T-helper 1 cell treated with Interleukin-12 subunit alpha and Interleukin-12 subunit beta and Interleukin-4 antibody, amounts not matched to agents 30 μg/mL and 1 μg/mL, for 36 hours (primary cell): Measurements from ENCODE around the gene ATP9A.

ENCODE experiments used
- H3K27ac Mint-ChIP-seq: one replicate; pipeline ENCODE4 v1.8.0; 2021; ENCODE audit warnings: mild to moderate bottlenecking, mixed read lengths
- H3K27me3 Mint-ChIP-seq: one replicate; pipeline ENCODE4 v1.8.0; 2021; ENCODE audit warnings: low read depth, mixed read lengths
- H3K36me3 Mint-ChIP-seq: one replicate; pipeline ENCODE4 v1.8.0; 2021; ENCODE audit warnings: low read depth, mixed read lengths
- H3K4me1 Mint-ChIP-seq: one replicate; pipeline ENCODE4 v1.8.0; 2021; ENCODE audit warnings: low read depth, mixed read lengths
- H3K4me3 Mint-ChIP-seq: one replicate; pipeline ENCODE4 v1.8.0; 2021; ENCODE audit warnings: mild to moderate bottlenecking, moderate library complexity, mixed read lengths
- H3K9me3 Mint-ChIP-seq: one replicate; pipeline ENCODE4 v1.8.0; 2021; ENCODE audit warnings: mixed read lengths

Gene ATP9A

DNA sequence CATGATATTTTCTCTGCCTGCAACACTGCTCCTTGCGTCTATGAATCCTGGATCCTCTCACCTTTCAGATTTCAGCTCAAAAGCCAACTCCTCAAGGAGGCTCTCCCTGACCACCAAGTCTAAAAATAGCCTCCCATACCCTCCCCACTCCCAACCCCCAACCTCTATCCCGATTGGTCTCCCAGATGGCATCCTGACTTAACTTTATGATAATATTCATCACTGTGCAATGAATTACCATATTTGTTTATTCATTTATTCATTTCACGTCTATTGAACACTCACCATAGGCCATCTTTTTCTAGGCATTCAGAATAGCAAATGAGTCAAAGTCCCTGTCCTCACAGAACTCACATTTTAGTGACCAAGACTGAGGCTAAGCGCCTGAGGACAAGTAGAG lies 183.0 kb downstream of the ATP9A start:
- Mint-ChIP-seq H3K4me1 (peaks cover 7% of the 10 kb centered on the region), H3K4me3 (no peak overlapping the region), H3K9me3 (peaks cover 3% of the 10 kb centered on the region), H3K36me3 (no peaks in the 10 kb centered on the region), H3K27ac (no peak overlapping the region), H3K27me3 (no peaks in the 10 kb centered on the region)

- Mint-ChIP-seq H3K4me3 (no peak overlapping the region), H3K9me3 (peaks cover 3% of the 10 kb centered on the region), H3K27me3 (no peaks in the 10 kb centered on the region), H3K36me3 (no peaks in the 10 kb centered on the region), H3K4me1 (peaks cover 7% of the 10 kb centered on the region), H3K27ac (no peak overlapping the region)
Measured at GRCh38 chr20:51584737-51585136, 183.5 kb downstream of the ATP9A start.

DNA sequence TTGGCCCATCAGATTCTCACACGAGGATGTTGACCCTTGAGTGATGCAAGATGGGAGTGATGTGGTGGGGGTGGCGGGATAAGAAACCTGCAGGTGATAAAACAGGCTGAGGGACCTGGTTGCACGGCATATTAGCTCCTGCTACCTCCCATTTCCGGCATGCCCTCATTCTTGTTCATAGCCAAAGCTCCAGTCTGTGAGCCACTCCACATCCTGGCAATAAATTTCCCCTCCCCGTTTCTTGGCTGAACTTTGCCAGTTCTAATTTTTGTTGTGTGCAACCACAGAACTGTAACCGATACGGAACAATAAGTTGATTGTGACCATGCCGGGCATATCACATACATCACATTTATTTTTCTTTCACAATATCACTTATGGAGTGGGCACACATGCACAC lies 184.1 kb downstream of the ATP9A start:
- no peak overlapping the region for H3K4me3 Mint-ChIP-seq
- H3K9me3 Mint-ChIP-seq = peaks cover 3% of the 10 kb centered on the region
- peaks cover 7% of the 10 kb centered on the region for H3K4me1 Mint-ChIP-seq
- H3K27me3 Mint-ChIP-seq = no peaks in the 10 kb centered on the region
- H3K27ac Mint-ChIP-seq = no peak overlapping the region
- no peaks in the 10 kb centered on the region for H3K36me3 Mint-ChIP-seq

DNA sequence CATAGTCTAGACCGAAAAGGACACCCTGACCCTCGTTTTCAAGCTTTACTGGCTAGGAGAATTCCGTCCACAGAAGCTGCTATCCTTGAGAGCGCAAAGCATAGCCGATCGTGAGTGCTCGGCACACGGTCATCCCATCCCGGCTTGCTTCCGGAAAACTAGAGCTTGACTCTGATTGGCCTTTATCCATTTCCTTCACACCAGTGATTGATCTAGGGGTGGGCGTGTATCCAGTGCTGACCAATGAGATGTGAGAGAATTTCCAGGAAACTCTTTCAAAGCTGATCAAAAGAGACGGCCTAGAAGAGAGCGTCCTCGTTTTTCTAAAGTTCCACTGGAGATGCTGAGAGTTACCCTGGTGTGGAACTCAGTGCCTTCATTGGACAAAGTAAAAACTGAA lies 184.7 kb downstream of the ATP9A start:
- Mint-ChIP-seq H3K27me3 (no peaks in the 10 kb centered on the region), H3K4me3 (no peak overlapping the region), H3K9me3 (peaks cover 3% of the 10 kb centered on the region), H3K36me3 (no peaks in the 10 kb centered on the region), H3K27ac (no peak overlapping the region), H3K4me1 (peaks cover 7% of the 10 kb centered on the region)

- Mint-ChIP-seq H3K9me3 (peaks cover 3% of the 10 kb centered on the region), H3K27me3 (no peaks in the 10 kb centered on the region), H3K36me3 (no peaks in the 10 kb centered on the region), H3K27ac (no peak overlapping the region), H3K4me3 (no peak overlapping the region), H3K4me1 (peaks cover 7% of the 10 kb centered on the region)
Measured at GRCh38 chr20:51583073-51583472, 185.1 kb downstream of the ATP9A start.

GRCh38 chr20:51581571-51581970 lies 186.6 kb downstream of the ATP9A start:
- no peaks in the 10 kb centered on the region for H3K27me3 Mint-ChIP-seq
- H3K4me3 Mint-ChIP-seq = no peak overlapping the region
- H3K27ac Mint-ChIP-seq = no peak overlapping the region
- no peaks in the 10 kb centered on the region for H3K36me3 Mint-ChIP-seq
- H3K4me1 Mint-ChIP-seq = peaks cover 7% of the 10 kb centered on the region
- peaks cover 3% of the 10 kb centered on the region for H3K9me3 Mint-ChIP-seq

DNA sequence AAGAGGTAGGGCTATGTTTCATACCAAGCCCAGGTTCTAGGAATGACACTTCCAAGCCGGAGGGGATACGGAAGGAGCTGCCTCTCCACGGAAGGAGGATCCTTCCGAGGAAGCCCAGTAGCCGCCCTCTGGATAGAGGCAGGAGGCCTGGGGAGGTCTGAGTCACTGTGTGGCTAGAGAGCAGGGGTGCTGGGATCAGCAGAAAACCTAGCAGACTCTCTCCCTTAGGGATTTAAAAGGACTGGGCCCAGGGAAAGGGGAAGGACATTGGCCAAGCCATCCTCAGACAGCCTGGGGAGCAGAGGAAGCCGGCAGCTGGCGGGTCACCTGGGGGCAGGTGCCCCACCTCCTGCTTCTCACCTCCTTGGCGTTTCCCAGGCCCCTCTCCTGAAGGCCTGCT lies 189.1 kb downstream of the ATP9A start:
- no peaks in the 10 kb centered on the region for H3K27me3 Mint-ChIP-seq
- no peak overlapping the region for H3K4me3 Mint-ChIP-seq
- no peaks in the 10 kb centered on the region for H3K36me3 Mint-ChIP-seq
- H3K27ac Mint-ChIP-seq = no peak overlapping the region
- no peaks in the 10 kb centered on the region for H3K9me3 Mint-ChIP-seq
- no peaks in the 10 kb centered on the region for H3K4me1 Mint-ChIP-seq

DNA sequence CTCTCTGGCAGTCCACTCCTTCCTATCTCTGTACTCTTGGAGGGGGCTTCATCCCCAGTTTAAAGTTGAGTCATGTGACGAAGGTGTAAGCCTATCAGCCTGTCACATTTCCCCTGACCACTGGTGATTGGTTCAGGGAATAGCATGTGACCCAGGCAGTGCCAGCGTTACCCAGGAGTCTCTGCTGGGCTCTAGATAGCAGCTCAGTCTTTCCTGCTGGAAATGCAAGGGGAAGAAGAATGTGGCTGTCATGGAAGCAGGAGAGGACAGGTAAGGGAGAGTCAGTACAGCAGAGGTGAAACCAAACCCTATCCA lies 190.1 kb downstream of the ATP9A start:
- Mint-ChIP-seq H3K27ac (no peak overlapping the region), H3K9me3 (no peaks in the 10 kb centered on the region), H3K27me3 (no peaks in the 10 kb centered on the region), H3K4me1 (no peaks in the 10 kb centered on the region), H3K4me3 (no peak overlapping the region), H3K36me3 (no peaks in the 10 kb centered on the region)

- H3K4me3 Mint-ChIP-seq = no peak overlapping the region
- no peaks in the 10 kb centered on the region for H3K9me3 Mint-ChIP-seq
- no peaks in the 10 kb centered on the region for H3K36me3 Mint-ChIP-seq
- H3K27me3 Mint-ChIP-seq = no peaks in the 10 kb centered on the region
- no peak overlapping the region for H3K27ac Mint-ChIP-seq
- H3K4me1 Mint-ChIP-seq = no peaks in the 10 kb centered on the region
Measured at GRCh38 chr20:51577432-51578144, 190.6 kb downstream of the ATP9A start.

- no peaks in the 10 kb centered on the region for H3K4me1 Mint-ChIP-seq
- no peak overlapping the region for H3K4me3 Mint-ChIP-seq
- H3K27me3 Mint-ChIP-seq = peaks cover 7% of the 10 kb centered on the region
- no peak overlapping the region for H3K27ac Mint-ChIP-seq
- no peaks in the 10 kb centered on the region for H3K36me3 Mint-ChIP-seq
- H3K9me3 Mint-ChIP-seq = no peaks in the 10 kb centered on the region
Measured at GRCh38 chr20:51575486-51575885, 192.7 kb downstream of the ATP9A start.

- H3K9me3 Mint-ChIP-seq = no peaks in the 10 kb centered on the region
- H3K27ac Mint-ChIP-seq = no peak overlapping the region
- H3K4me3 Mint-ChIP-seq = no peak overlapping the region
- peaks cover 13% of the 10 kb centered on the region for H3K27me3 Mint-ChIP-seq
- H3K36me3 Mint-ChIP-seq = no peaks in the 10 kb centered on the region
- no peaks in the 10 kb centered on the region for H3K4me1 Mint-ChIP-seq
Measured at GRCh38 chr20:51574248-51575033, 193.7 kb downstream of the ATP9A start.

- Mint-ChIP-seq H3K9me3 (no peaks in the 10 kb centered on the region), H3K4me3 (no peak overlapping the region), H3K36me3 (no peaks in the 10 kb centered on the region), H3K27ac (no peak overlapping the region), H3K27me3 (peaks cover 20% of the 10 kb centered on the region), H3K4me1 (no peaks in the 10 kb centered on the region)
Measured at GRCh38 chr20:51573576-51574243, 194.5 kb downstream of the ATP9A start.

DNA sequence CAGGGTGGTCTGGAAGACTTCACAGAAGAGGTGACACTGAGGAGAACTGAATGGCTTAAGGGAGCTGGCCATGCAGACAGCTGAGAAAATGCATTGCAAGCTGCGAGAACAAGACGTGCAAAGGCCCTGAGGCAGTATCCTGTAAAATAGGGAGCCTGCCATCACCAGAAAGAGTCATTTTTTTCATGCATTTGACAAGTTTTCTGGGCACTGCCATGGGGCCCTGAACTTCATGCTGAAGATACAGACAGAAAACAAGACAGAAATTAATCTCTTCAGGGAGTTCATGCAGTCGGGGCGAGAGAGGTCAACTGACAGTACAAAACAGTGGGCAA lies 196.8 kb downstream of the ATP9A start:
- no peak overlapping the region for H3K27ac Mint-ChIP-seq
- H3K36me3 Mint-ChIP-seq = no peaks in the 10 kb centered on the region
- H3K9me3 Mint-ChIP-seq = peaks cover 3% of the 10 kb centered on the region
- H3K4me3 Mint-ChIP-seq = no peak overlapping the region
- peaks cover 32% of the 10 kb centered on the region for H3K27me3 Mint-ChIP-seq
- no peaks in the 10 kb centered on the region for H3K4me1 Mint-ChIP-seq

DNA sequence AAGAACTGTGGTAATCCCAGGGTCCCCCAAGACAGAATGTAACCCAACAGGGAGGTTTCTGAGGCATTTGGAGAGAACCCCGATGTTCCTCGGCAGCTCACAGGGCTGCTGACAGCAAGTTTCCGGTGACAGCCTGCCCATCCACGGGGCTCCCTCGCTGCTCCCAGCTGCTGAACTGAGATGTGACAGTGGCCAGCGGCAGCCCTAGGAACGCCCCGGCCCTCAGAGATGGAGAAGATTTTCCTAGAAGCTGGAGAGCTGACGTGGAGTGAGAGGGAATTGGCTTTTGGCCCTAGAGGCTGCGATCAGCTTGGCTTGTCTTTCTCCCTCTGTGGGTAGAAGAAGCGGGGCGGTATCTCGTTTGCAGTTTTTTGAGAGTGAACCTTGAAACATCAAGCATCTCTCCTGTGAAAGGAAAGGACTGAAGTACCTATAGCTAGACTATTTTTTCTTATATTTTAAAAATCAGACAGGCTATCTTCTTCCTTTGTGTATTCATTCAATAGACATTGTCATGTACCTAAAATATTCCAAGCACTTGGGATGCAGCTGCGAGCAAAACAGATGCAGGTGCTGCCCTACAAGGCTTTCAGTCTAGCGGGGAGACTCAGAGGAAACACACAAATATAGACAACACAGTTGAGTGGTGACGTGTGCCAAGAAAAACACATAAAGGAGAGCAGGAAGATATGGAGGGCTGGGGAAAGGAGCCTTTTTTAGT lies 197.3 kb downstream of the ATP9A start:
- H3K36me3 Mint-ChIP-seq = no peaks in the 10 kb centered on the region
- no peaks in the 10 kb centered on the region for H3K4me1 Mint-ChIP-seq
- peaks cover 3% of the 10 kb centered on the region for H3K9me3 Mint-ChIP-seq
- H3K27me3 Mint-ChIP-seq = peaks cover 37% of the 10 kb centered on the region
- no peak overlapping the region for H3K4me3 Mint-ChIP-seq
- H3K27ac Mint-ChIP-seq = no peak overlapping the region
